ENCODE data around the gene NEDD4L. TPM values are rescaled to one million over a fixed set of nuclear protein-coding genes. Genes with fewer than 3 reads are reported as not detected.

The NEDD4L gene
- total RNA-seq, 1 donor from 2014 or later = 15.6 TPM

GRCh38 chr18:58078889-58079573 lies 35.0 kb downstream of the NEDD4L start:
- intact Hi-C loops (cut with DNase I) = no loop called here
- Histone ChIP-seq H3K36me3 (no peaks in the 10 kb centered on the region), H3K9me3 (no peaks in the 10 kb centered on the region), H3K27me3 (no peaks in the 10 kb centered on the region), H3K4me3 (no peak overlapping the region), H3K4me1 (no peaks in the 10 kb centered on the region), H3K27ac (no peak overlapping the region)
- no peak for TF ChIP-seq CTCF (IDR thresholded peaks at IDR 0.05)
- no peak for DNase-seq (ENCODE audit: low spot score in 2 of 2)

GRCh38 chr18:58080451-58080850 lies 36.4 kb downstream of the NEDD4L start:
- H3K27ac ChIP-seq = no peak overlapping the region
- no peak overlapping the region for H3K4me3 ChIP-seq
- H3K4me1 ChIP-seq = no peaks in the 10 kb centered on the region
- no peaks in the 10 kb centered on the region for H3K36me3 ChIP-seq
- no peaks in the 10 kb centered on the region for H3K27me3 ChIP-seq
- intact Hi-C loops (cut with DNase I) = no loop called here
- H3K9me3 ChIP-seq = no peaks in the 10 kb centered on the region
- no peak for TF ChIP-seq CTCF (IDR thresholded peaks at IDR 0.05)
- no peak for DNase-seq (ENCODE audit: low spot score in 2 of 2)

GRCh38 chr18:58087928-58088690 lies 44.1 kb downstream of the NEDD4L start:
- Histone ChIP-seq H3K4me3 (no peak overlapping the region), H3K36me3 (no peaks in the 10 kb centered on the region), H3K9me3 (no peaks in the 10 kb centered on the region), H3K27ac (no peak overlapping the region), H3K4me1 (no peaks in the 10 kb centered on the region), H3K27me3 (no peaks in the 10 kb centered on the region)
- TF ChIP-seq CTCF (IDR thresholded peaks at IDR 0.05) = no peak
- no peak for DNase-seq (ENCODE audit: low spot score in 2 of 2)
- intact Hi-C loops (cut with DNase I) = no loop called here

- H3K36me3 ChIP-seq = no peaks in the 10 kb centered on the region
- H3K4me1 ChIP-seq = no peaks in the 10 kb centered on the region
- H3K27ac ChIP-seq = no peak overlapping the region
- no peaks in the 10 kb centered on the region for H3K27me3 ChIP-seq
- no peak for TF ChIP-seq CTCF (IDR thresholded peaks at IDR 0.05)
- H3K9me3 ChIP-seq = no peaks in the 10 kb centered on the region
- no peak overlapping the region for H3K4me3 ChIP-seq
- intact Hi-C loops (cut with DNase I) = no loop called here
- DNase-seq (ENCODE audit: low spot score in 2 of 2) = no peak
Observed at GRCh38 chr18:58088691-58089065, 44.7 kb downstream of the NEDD4L start.

GRCh38 chr18:58091099-58091611 lies 47.1 kb downstream of the NEDD4L start:
- no peak for TF ChIP-seq CTCF (IDR thresholded peaks at IDR 0.05)
- Histone ChIP-seq H3K4me1 (no peaks in the 10 kb centered on the region), H3K36me3 (no peaks in the 10 kb centered on the region), H3K9me3 (no peaks in the 10 kb centered on the region), H3K27ac (no peak overlapping the region), H3K27me3 (no peaks in the 10 kb centered on the region), H3K4me3 (no peak overlapping the region)
- DNase-seq (ENCODE audit: low spot score in 2 of 2) = no peak
- intact Hi-C loops (cut with DNase I) = no loop called here

Measured in ascending aorta (tissue), 2 donors.